Hepatocyte (in vitro differentiated cells): Measurements from ENCODE around the gene UGT1A4. TPM values are rescaled to one million over a fixed set of nuclear protein-coding genes. Genes with fewer than 3 reads are reported as not detected.
A peak's percentile ranks its signal among the peaks of the same experiment; 100 is the strongest.

Experiments used
- DNase-seq: peaks from one replicate; pipeline ENCODE4 v3.0.0-alpha.2; 2016; ENCODE audit warnings: low spot score
- H2AFZ ChIP-seq: fragments of 200-600 bp; sonication (generic); 2 replicates; pipeline ENCODE4 v1.6.0; 2016; ENCODE audit warnings: antibody characterized with exemption, mild to moderate bottlenecking
- H3K27ac ChIP-seq: fragments of 200-600 bp; sonication (generic); 2 replicates; pipeline ENCODE4 v1.5.1; 2016; ENCODE audit warnings: mild to moderate bottlenecking
- H3K27me3 ChIP-seq: fragments of 200-600 bp; sonication (generic); 2 replicates; pipeline ENCODE4 v1.6.1; 2016
- H3K36me3 ChIP-seq: fragments of 200-600 bp; sonication (generic); replicated peaks from 2 replicates; pipeline ENCODE4 v1.5.1; 2016; ENCODE audit warnings: low read depth; ENCODE audit not compliant: insufficient read depth
- H3K4me1 ChIP-seq: fragments of 200-600 bp; sonication (generic); 2 replicates; pipeline ENCODE4 v1.5.1; 2016; ENCODE audit warnings: mild to moderate bottlenecking, moderate library complexity; ENCODE audit not compliant: insufficient read depth
- H3K4me2 ChIP-seq: fragments of 200-600 bp; sonication (generic); 2 replicates; pipeline ENCODE4 v1.6.0; 2016
- H3K4me3 ChIP-seq: fragments of 200-600 bp; sonication (generic); 2 replicates; pipeline ENCODE4 v1.5.1; 2016; ENCODE audit warnings: mild to moderate bottlenecking
- H3K79me2 ChIP-seq: fragments of 200-600 bp; sonication (generic); 2 replicates; pipeline ENCODE4 v1.6.0; 2017; ENCODE audit warnings: mild to moderate bottlenecking
- H3K9me2 ChIP-seq: fragments of 200-600 bp; sonication (generic); replicated peaks from 2 replicates; pipeline ENCODE4 v1.6.0; 2017; ENCODE audit warnings: mild to moderate bottlenecking; ENCODE audit not compliant: insufficient read depth
- H3K9me3 ChIP-seq: fragments of 200-600 bp; sonication (generic); 2 replicates; pipeline ENCODE4 v1.5.1; 2016; ENCODE audit warnings: low read depth, mild to moderate bottlenecking
- H4K20me1 ChIP-seq: fragments of 200-600 bp; sonication (generic); 2 replicates; pipeline ENCODE4 v1.6.0; 2016; ENCODE audit warnings: mild to moderate bottlenecking; ENCODE audit not compliant: insufficient read depth, poor library complexity, severe bottlenecking
- CTCF ChIP-seq: fragments of 200-600 bp; sonication (generic); IDR thresholded peaks from 2 replicates; pipeline ENCODE4 v1.5.1; 2016; ENCODE audit warnings: antibody characterized with exemption, mild to moderate bottlenecking; ENCODE audit not compliant: poor library complexity
- EZH2 ChIP-seq: fragments of 200-600 bp; sonication (generic); IDR thresholded peaks from 2 replicates; pipeline ENCODE4 v1.6.1; 2016; ENCODE audit warnings: antibody characterized with exemption, mild to moderate bottlenecking, borderline replicate concordance
- EZH2phosphoT487 ChIP-seq: fragments of 200-600 bp; sonication (generic); IDR thresholded peaks from one replicate; pipeline ENCODE4 v1.6.1; 2018; ENCODE audit warnings: antibody characterized with exemption, mild to moderate bottlenecking, low read depth, moderate library complexity; ENCODE audit not compliant: unreplicated experiment, severe bottlenecking
- WGBS: methylation state at CpG from one replicate; pipeline ENCODE4 v1.1.6; 2016; ENCODE audit warnings: low lambda C conversion rate; ENCODE audit errors: missing lambda C conversion rate; 5-methylcytosine and 5-hydroxymethylcytosine counted together
- polyA plus RNA-seq: library from polyadenylated mRNA; unstranded; fragments of >200 nt; fragmentation: Nextera tagmentation; extraction: Ambion mirVana; gene quantifications from 2 replicates; pipeline ENCODE4 v1.2.1, GENCODE V29; 2016
- total RNA-seq: library from RNA; depleted of rRNA; stranded (reverse); fragments of >200 nt; gene quantifications from 2 replicates; pipeline ENCODE4 v1.2.3, GENCODE V29; 2014

UGT1A4 gene
- total and polyA plus RNA-seq, 2 experiments from 2014 or later: not detected

- TF ChIP-seq EZH2 (no peak), CTCF (no peak), EZH2phosphoT487 (no peak)
- no peaks in the 10 kb centered on the region for H4K20me1 ChIP-seq
- H3K27ac ChIP-seq: no peak overlapping the region
- H3K79me2 ChIP-seq: no peaks in the 10 kb centered on the region
- no peak for DNase-seq
- no peak overlapping the region for H2AFZ ChIP-seq
- H3K36me3 ChIP-seq: no peaks in the 10 kb centered on the region
- H3K27me3 ChIP-seq: no peaks in the 10 kb centered on the region
- no peak overlapping the region for H3K4me2 ChIP-seq
- H3K9me3 ChIP-seq: no peaks in the 10 kb centered on the region
- no peaks in the 10 kb centered on the region for H3K9me2 ChIP-seq
- WGBS: 66% methylated on average over 2 of the region's 2 CpGs
- no peak overlapping the region for H3K4me3 ChIP-seq
- peaks cover 10% of the 10 kb centered on the region for H3K4me1 ChIP-seq
Observed at GRCh38 chr2:233816334-233816733, 97.8 kb downstream of the UGT1A4 start.

- DNase-seq: peak; percentile 20
Observed at GRCh38 chr2:233816771-233817170, 98.2 kb downstream of the UGT1A4 start.

DNA sequence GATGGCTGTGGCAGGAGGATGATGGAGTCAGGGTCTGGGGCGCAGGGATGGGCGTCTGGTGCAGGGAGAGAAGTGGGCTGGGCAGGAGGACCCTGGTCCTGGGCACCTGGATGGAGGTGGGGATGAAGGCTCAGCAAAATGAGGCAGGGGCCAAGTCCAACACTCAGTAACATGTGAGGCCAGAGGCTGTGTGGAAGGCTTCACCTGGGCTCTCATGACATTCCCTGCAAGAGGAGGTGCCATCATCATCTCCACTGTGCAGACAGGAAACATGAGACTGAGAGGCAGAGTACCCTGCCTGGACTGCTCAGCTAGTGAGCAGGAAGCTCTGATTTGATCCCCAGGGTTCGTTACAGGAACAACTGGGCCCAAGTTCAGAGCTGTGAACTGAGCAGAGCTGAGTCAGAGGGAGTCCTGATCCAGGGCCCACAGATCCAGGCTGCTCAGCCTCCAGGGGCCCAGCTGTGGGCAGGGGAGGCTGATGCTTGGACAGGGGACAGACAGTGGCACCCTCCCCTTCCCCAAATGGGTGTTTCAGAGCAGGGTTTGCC is 98.9 kb downstream of the UGT1A4 start:
- H4K20me1 ChIP-seq: no peaks in the 10 kb centered on the region
- TF ChIP-seq CTCF (no peak), EZH2phosphoT487 (no peak)
- no peak for DNase-seq
- H3K27me3 ChIP-seq: no peaks in the 10 kb centered on the region
- no peak overlapping the region for H3K4me2 ChIP-seq
- no peaks in the 10 kb centered on the region for H3K9me3 ChIP-seq
- H3K4me1 ChIP-seq: peaks cover 10% of the 10 kb centered on the region
- H3K4me3 ChIP-seq: no peak overlapping the region
- no peak overlapping the region for H2AFZ ChIP-seq
- H3K36me3 ChIP-seq: no peaks in the 10 kb centered on the region
- no peaks in the 10 kb centered on the region for H3K79me2 ChIP-seq
- H3K27ac ChIP-seq: no peak overlapping the region
- whole genome bisulfite sequencing: 85% methylated on average over 3 of the region's 3 CpGs
- H3K9me2 ChIP-seq: no peaks in the 10 kb centered on the region

More at GRCh38 chr2:233816771-233817170, 98.2 kb downstream of the UGT1A4 start:
- Histone ChIP-seq H3K4me3 (no peak overlapping the region), H3K4me2 (no peak overlapping the region), H3K27me3 (no peaks in the 10 kb centered on the region), H3K27ac (no peak overlapping the region), H3K36me3 (no peaks in the 10 kb centered on the region), H3K9me3 (no peaks in the 10 kb centered on the region), H3K9me2 (no peaks in the 10 kb centered on the region), H4K20me1 (no peaks in the 10 kb centered on the region), H2AFZ (no peak overlapping the region), H3K79me2 (no peaks in the 10 kb centered on the region), H3K4me1 (peaks cover 10% of the 10 kb centered on the region)
- WGBS: 85% methylated on average over 4 of the region's 4 CpGs
- TF ChIP-seq EZH2 (no peak), CTCF (no peak), EZH2phosphoT487 (no peak)
